PC-9 (cell line): Measurements from ENCODE around the gene RC3H1. TPM values are rescaled to one million over a fixed set of nuclear protein-coding genes. Genes with fewer than 3 reads are reported as not detected.
"Not testable (repeated sequence)": the region's sequence is repeated elsewhere in the genome, so short reads cannot be mapped to it uniquely, and the experiment has no call there.

Experiments
- BruUV-seq: library from RNA; stranded (reverse); fragments of 400-500 nt; replicated peaks from 2 replicates; lab custom pipeline; 2021; lab: Mats Ljungman, UMichigan
- CTCF ChIA-PET: fragments of 300-600 bp; sonication (Branson Sonifier 250); formaldehyde crosslinking; loops from one replicate; lab custom pipeline; 2022; ENCODE audit warnings: antibody characterized with exemption; lab: Charles Lee
- POLR2A ChIA-PET: fragments of 300-600 bp; sonication (Branson Sonifier 250); formaldehyde crosslinking; loops from one replicate; lab custom pipeline; 2022; ENCODE audit warnings: antibody characterized with exemption; ENCODE audit not compliant: unreplicated experiment; lab: Charles Lee
- DNase-seq, 2 experiments: peaks; one replicate each; pipeline versions ENCODE4 v3.0.0 to v3.0.0-alpha.2; 2015 to 2022; ENCODE audit warnings: mixed read lengths in 1 of 2
- H2AFZ ChIP-seq: fragments of 200-600 bp; sonication (generic); 2 replicates; pipeline ENCODE4 v1.8.1; 2017; ENCODE audit warnings: antibody characterized with exemption
- H3F3A ChIP-seq: fragments of 200-600 bp; sonication (generic); 2 replicates; pipeline ENCODE4 v1.8.1; 2017; ENCODE audit warnings: antibody characterized with exemption, mild to moderate bottlenecking, low read depth; ENCODE audit not compliant: insufficient read depth
- H3K27ac ChIP-seq: fragments of 200-600 bp; sonication (generic); 2 replicates; pipeline ENCODE4 v1.6.1; 2016; ENCODE audit warnings: mixed run types
- H3K27me3 ChIP-seq: fragments of 200-600 bp; sonication (generic); 2 replicates; pipeline ENCODE4 v1.6.1; 2016; ENCODE audit warnings: low read depth, mixed run types; ENCODE audit not compliant: insufficient read depth
- H3K36me3 ChIP-seq: fragments of 200-600 bp; sonication (generic); 2 replicates; pipeline ENCODE4 v1.6.1; 2016; ENCODE audit warnings: low read depth, mixed run types
- H3K4me1 ChIP-seq: fragments of 200-600 bp; sonication (generic); replicated peaks from 2 replicates; pipeline ENCODE4 v1.6.1; 2016; ENCODE audit warnings: mixed run types; ENCODE audit not compliant: insufficient read depth
- H3K4me2 ChIP-seq: fragments of 200-600 bp; sonication (generic); 2 replicates; pipeline ENCODE4 v1.6.1; 2017; ENCODE audit warnings: mixed run types
- H3K4me3 ChIP-seq: fragments of 200-600 bp; sonication (generic); 2 replicates; pipeline ENCODE4 v1.6.1; 2016; ENCODE audit warnings: mixed run types
- H3K79me2 ChIP-seq: fragments of 200-600 bp; sonication (generic); 2 replicates; pipeline ENCODE4 v1.6.1; 2017; ENCODE audit warnings: low read depth, mixed run types
- H3K9me2 ChIP-seq: fragments of 200-600 bp; sonication (generic); 2 replicates; pipeline ENCODE4 v1.8.1; 2017; ENCODE audit warnings: mild to moderate bottlenecking; ENCODE audit not compliant: insufficient read depth
- H3K9me3 ChIP-seq: fragments of 200-600 bp; sonication (generic); 2 replicates; pipeline ENCODE4 v1.8.1; 2016; ENCODE audit warnings: low read depth; ENCODE audit not compliant: insufficient read depth
- H4K20me1 ChIP-seq: fragments of 200-600 bp; sonication (generic); 2 replicates; pipeline ENCODE4 v1.8.1; 2017; ENCODE audit not compliant: insufficient read depth
- CTCF ChIP-seq: fragments of 200-600 bp; sonication (generic); conservative IDR thresholded peaks from 2 replicates; pipeline ENCODE4 v1.6.1; 2017; ENCODE audit warnings: mixed run types, antibody characterized with exemption, mild to moderate bottlenecking, moderate library complexity
- EZH2 ChIP-seq: fragments of 200-600 bp; sonication (generic); IDR thresholded peaks from 2 replicates; pipeline ENCODE4 v1.8.0; 2017; ENCODE audit warnings: antibody characterized with exemption, low read depth
- intact Hi-C: fragments of 100-400 bp; cut with micrococcal nuclease; formaldehyde crosslinking; loops from one replicate; pipeline ENCODE4 v1.10.0; 2022; ENCODE audit not compliant: unreplicated experiment
- total RNA-seq: library from RNA; stranded (reverse); gene quantifications from 2 replicates; pipeline ENCODE4 v1.2.3, GENCODE V29; 2021

The RC3H1 gene
- total RNA-seq, 1 experiment from 2014 or later: 29.5 TPM

- no peak overlapping the region for H3K4me2 ChIP-seq
- no TSS peak for BruUV-seq
- H3K9me2 ChIP-seq: no peaks in the 10 kb centered on the region
- H3F3A ChIP-seq: no peaks in the 10 kb centered on the region
- TF ChIP-seq CTCF (no peak), EZH2 (no peak)
- no peaks in the 10 kb centered on the region for H3K79me2 ChIP-seq
- POLR2A ChIA-PET: no interaction called here
- H2AFZ ChIP-seq: no peak overlapping the region
- intact Hi-C loops: no loop called here
- H3K4me1 ChIP-seq: no peaks in the 10 kb centered on the region
- no peak overlapping the region for H3K4me3 ChIP-seq
- CTCF ChIA-PET: no interaction called here
- H3K27ac ChIP-seq: no peak overlapping the region
- no peaks in the 10 kb centered on the region for H4K20me1 ChIP-seq
- H3K9me3 ChIP-seq: no peaks in the 10 kb centered on the region
- no peaks in the 10 kb centered on the region for H3K27me3 ChIP-seq
- DNase-seq: no peak
- no peaks in the 10 kb centered on the region for H3K36me3 ChIP-seq
These were observed 27.4 kb upstream of the RC3H1 start for GRCh38 chr1:174049514-174049913.

- no TSS peak for BruUV-seq
- Histone ChIP-seq H3K9me3 (no peaks in the 10 kb centered on the region), H3F3A (peaks cover 12% of the 10 kb centered on the region; the same call in 1 of the 2 replicates), H3K9me2 (no peaks in the 10 kb centered on the region), H3K4me1 (0 out of 2 replicates have a peak, but pooled peaks cover 5% of the 10 kb centered on the region), H3K4me3 (no peak overlapping the region), H2AFZ (no peak overlapping the region), H3K79me2 (no peaks in the 10 kb centered on the region), H3K27me3 (no peaks in the 10 kb centered on the region), H4K20me1 (no peaks in the 10 kb centered on the region), H3K4me2 (no peak overlapping the region), H3K27ac (no peak overlapping the region), H3K36me3 (no peaks in the 10 kb centered on the region)
- intact Hi-C loops: no loop called here
- TF ChIP-seq EZH2 (no peak), CTCF (no peak)
- ChIA-PET POLR2A (interaction anchor here (0.7 kb wide), 1 partner anchor 17 kb away, joined by 6 read pairs; no protein-coding TSS in a partner anchor), CTCF (no interaction called here)
- DNase-seq: no peak
These were observed 22.5 kb upstream of the RC3H1 start for GRCh38 chr1:174044418-174045222.

GRCh38 chr1:174042509-174042908, 20.4 kb upstream of the RC3H1 start:
- H3K9me2 ChIP-seq, DNase-seq, H3K36me3 ChIP-seq, H3K4me3 ChIP-seq, H3K9me3 ChIP-seq, CTCF ChIA-PET, H3K4me1 ChIP-seq, H2AFZ ChIP-seq, H3K27ac ChIP-seq, BruUV-seq, POLR2A ChIA-PET, intact Hi-C loops, H3K79me2 ChIP-seq, H3K27me3 ChIP-seq, H4K20me1 ChIP-seq, H3K4me2 ChIP-seq: not testable (repeated sequence)
- peaks cover 16% of the 10 kb centered on the region; the same call in 1 of the 2 replicates for H3F3A ChIP-seq
